Limb (tissue), 2 donors: Measurements from ENCODE around the gene HAAO.

Experiments
- DNase-seq, 2 donors: peaks; one replicate each; pipeline ENCODE4 v3.0.0-alpha.2; 2016; ENCODE audit errors: extremely low spot score in 2 of 2

HAAO gene

GRCh38 chr2:42768706-42769256 is 23.6 kb downstream of the HAAO start:
- DNase-seq: no peak

GRCh38 chr2:42767899-42768705 is 24.3 kb downstream of the HAAO start:
- DNase-seq: no peak

- DNase-seq: no peak
These were observed 25.1 kb downstream of the HAAO start for GRCh38 chr2:42767080-42767898.

- no peak for DNase-seq
These were observed 26.7 kb downstream of the HAAO start for GRCh38 chr2:42765686-42766085.

- DNase-seq: no peak
These were observed 27.5 kb downstream of the HAAO start for GRCh38 chr2:42764901-42765300.

GRCh38 chr2:42764096-42764495 is 28.3 kb downstream of the HAAO start, which contains the start of gene OXER1:
Gene OXER1 (minus strand): TSS chr2:42764135. CDS start chr2:42764062, 73 bp downstream.
- no peak for DNase-seq

- no peak for DNase-seq
These were observed 29.3 kb downstream of the HAAO start for GRCh38 chr2:42762823-42763804.

- no peak for DNase-seq
These were observed 30.2 kb downstream of the HAAO start for GRCh38 chr2:42762155-42762554.

GRCh38 chr2:42761554-42761953 is 30.8 kb downstream of the HAAO start:
- no peak for DNase-seq

- DNase-seq: no peak
These were observed 33.6 kb downstream of the HAAO start for GRCh38 chr2:42758751-42759150.

- no peak for DNase-seq
These were observed 34.2 kb downstream of the HAAO start for GRCh38 chr2:42757981-42758740.

GRCh38 chr2:42756966-42757513 is 35.3 kb downstream of the HAAO start:
- no peak for DNase-seq

GRCh38 chr2:42756150-42756775 is 36.1 kb downstream of the HAAO start:
- no peak for DNase-seq

GRCh38 chr2:42755191-42755880 is 37.0 kb downstream of the HAAO start:
- no peak for DNase-seq

- no peak for DNase-seq
These were observed 37.6 kb downstream of the HAAO start for GRCh38 chr2:42754776-42755140.

GRCh38 chr2:42754021-42754775 is 38.2 kb downstream of the HAAO start:
- peak in 1 of 2 donors; percentile 48 for DNase-seq

GRCh38 chr2:42752816-42753813 is 39.3 kb downstream of the HAAO start:
- DNase-seq: no peak
